ENCODE measurements around the gene RNF43. TPM values are rescaled to one million over a fixed set of nuclear protein-coding genes. Genes with fewer than 3 reads are reported as not detected.
"Not testable (repeated sequence)": the region's sequence is repeated elsewhere in the genome, so short reads cannot be mapped to it uniquely, and the experiment has no call there.

RNF43 gene
- total RNA-seq, 4 donors from 2014 or later, result 46.9 to 104 (median 85.4) TPM

DNA sequence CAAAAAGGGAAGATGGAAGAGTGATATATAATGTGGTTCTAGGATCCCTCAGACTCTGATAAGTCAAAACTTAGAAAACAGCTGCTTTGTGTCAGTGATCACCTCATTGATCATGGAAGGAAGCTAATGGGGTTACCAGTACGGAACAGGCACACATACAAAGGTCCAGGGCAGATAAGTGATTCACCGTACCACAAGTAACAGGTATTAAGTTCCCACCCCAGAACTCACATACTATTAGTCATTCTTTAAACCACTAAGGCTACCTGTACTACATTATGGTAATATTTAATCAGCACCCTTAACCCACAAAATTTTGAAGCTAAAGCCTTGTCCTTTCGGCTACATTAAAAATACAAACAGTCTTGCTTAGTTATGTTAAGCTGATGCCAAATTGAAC, 17.4 kb downstream of the RNF43 start:
- TF ChIP-seq, protein P1, sequence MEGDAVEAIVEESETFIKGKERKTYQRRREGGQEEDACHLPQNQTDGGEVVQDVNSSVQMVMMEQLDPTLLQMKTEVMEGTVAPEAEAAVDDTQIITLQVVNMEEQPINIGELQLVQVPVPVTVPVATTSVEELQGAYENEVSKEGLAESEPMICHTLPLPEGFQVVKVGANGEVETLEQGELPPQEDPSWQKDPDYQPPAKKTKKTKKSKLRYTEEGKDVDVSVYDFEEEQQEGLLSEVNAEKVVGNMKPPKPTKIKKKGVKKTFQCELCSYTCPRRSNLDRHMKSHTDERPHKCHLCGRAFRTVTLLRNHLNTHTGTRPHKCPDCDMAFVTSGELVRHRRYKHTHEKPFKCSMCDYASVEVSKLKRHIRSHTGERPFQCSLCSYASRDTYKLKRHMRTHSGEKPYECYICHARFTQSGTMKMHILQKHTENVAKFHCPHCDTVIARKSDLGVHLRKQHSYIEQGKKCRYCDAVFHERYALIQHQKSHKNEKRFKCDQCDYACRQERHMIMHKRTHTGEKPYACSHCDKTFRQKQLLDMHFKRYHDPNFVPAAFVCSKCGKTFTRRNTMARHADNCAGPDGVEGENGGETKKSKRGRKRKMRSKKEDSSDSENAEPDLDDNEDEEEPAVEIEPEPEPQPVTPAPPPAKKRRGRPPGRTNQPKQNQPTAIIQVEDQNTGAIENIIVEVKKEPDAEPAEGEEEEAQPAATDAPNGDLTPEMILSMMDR (IDR thresholded peaks at IDR 0.05), result no peak
- peak overlapping the region in 2 of 4 donors; percentile 19 to 60 for H3K27ac ChIP-seq
- H3K9me3 ChIP-seq, result no peaks in the 10 kb centered on the region
- peaks cover 0 to 20% (median 0%) of the 10 kb centered on the region in 4 donors for H3K4me1 ChIP-seq
- DNase-seq, result no peak
- no peaks in the 10 kb centered on the region for H3K27me3 ChIP-seq
- no peak overlapping the region for H3K4me3 ChIP-seq
- no peaks in the 10 kb centered on the region for H3K36me3 ChIP-seq

DNA sequence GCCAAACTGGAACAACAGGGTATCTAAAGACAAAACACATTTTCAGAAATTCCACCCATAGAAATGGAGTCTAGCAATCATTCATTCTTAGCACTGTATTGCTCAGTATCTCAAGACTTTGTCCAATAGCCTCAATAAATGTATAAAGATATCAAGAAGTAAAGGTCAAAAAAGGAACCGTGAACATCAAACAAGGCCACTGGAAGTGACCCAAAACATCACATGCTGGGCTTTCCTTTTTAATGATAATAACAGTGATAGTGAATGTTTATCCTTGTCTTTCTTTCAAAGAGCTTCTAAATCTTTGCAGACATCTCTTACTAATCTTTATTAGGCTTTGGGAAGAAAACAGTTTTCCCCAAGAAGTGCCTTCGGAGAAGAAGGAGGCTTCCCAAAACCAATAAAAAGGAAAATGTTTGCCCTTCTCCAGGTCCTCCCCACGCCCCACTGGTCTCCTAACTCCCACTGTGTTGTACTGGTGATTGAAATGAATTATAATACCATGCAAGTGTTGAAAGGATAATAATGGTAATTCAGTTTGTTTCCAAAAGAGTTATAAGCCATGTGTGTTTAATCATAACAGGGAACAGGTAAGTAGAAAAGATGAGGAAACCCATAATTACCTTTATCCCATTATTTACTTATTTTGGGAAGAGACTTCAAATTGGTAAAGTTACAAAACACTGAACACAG, 18.6 kb downstream of the RNF43 start:
- TF ChIP-seq, protein P1 (IDR thresholded peaks at IDR 0.05), result no peak
- no peak for TF ChIP-seq POLR2A (IDR thresholded peaks at IDR 0.05)

DNA sequence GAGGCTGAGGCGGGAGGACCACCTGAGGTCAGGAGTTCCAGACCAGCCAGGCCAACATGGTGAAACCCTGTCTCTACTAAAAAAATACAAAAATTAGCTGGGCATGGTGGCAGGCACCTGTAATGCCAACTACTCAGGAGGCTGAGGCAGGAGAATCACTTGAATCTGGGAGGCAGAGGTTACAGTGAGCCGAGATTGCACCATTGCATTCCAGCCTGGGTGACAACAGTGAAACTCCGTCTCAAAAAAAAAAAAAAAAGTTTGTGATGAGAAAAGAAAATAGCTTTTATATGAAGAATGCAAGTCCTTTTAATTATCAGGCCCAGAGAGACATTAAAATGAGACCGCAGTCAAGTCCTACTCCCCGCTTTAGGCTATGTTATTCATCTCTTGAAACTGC, 19.9 kb downstream of the RNF43 start:
- H3K4me1 ChIP-seq, result peaks cover 0 to 31% (median 0%) of the 10 kb centered on the region in 4 donors
- H3K4me3 ChIP-seq, H3K27me3 ChIP-seq, DNase-seq, H3K36me3 ChIP-seq, H3K27ac ChIP-seq, H3K9me3 ChIP-seq: not testable (repeated sequence)

More for the DNA sequence above, 18.6 kb downstream of the RNF43 start:
- no peaks in the 10 kb centered on the region for H3K27me3 ChIP-seq
- DNase-seq, result no peak
- no peaks in the 10 kb centered on the region for H3K9me3 ChIP-seq
- no peak overlapping the region for H3K4me3 ChIP-seq
- H3K27ac ChIP-seq, result peak overlapping the region in 2 of 4 donors; percentile 3 to 30
- H3K4me1 ChIP-seq, result peaks cover 0 to 29% (median 0%) of the 10 kb centered on the region in 4 donors
- no peaks in the 10 kb centered on the region for H3K36me3 ChIP-seq

DNA sequence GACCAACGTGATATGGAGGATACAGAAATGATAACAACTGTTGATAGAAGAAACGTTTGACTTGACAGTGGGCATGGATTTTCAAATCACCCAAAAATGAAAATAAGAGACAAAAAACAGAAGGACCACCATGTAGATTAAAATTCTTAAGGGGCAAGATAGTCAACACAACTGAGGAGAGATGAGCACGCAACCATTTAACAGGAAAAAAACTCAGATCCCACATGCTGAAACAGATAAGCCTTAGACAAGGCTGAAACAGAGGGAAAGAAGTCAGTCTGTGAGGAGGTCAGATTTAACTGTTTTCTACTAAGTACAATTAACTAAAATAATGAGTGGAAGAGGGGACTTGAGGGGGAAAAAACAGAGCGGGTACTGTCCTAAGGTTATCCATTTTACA, 21.2 kb downstream of the RNF43 start:
- no peak for DNase-seq
- Histone ChIP-seq H3K9me3 (no peaks in the 10 kb centered on the region), H3K4me3 (no peak overlapping the region), H3K4me1 (peaks cover 0 to 40% (median 0%) of the 10 kb centered on the region in 4 donors), H3K36me3 (no peaks in the 10 kb centered on the region), H3K27ac (no peak overlapping the region), H3K27me3 (no peaks in the 10 kb centered on the region)
- TF ChIP-seq POLR2A (IDR thresholded peaks at IDR 0.05), result no peak
- TF ChIP-seq, protein P1 (IDR thresholded peaks at IDR 0.05), result no peak

DNA sequence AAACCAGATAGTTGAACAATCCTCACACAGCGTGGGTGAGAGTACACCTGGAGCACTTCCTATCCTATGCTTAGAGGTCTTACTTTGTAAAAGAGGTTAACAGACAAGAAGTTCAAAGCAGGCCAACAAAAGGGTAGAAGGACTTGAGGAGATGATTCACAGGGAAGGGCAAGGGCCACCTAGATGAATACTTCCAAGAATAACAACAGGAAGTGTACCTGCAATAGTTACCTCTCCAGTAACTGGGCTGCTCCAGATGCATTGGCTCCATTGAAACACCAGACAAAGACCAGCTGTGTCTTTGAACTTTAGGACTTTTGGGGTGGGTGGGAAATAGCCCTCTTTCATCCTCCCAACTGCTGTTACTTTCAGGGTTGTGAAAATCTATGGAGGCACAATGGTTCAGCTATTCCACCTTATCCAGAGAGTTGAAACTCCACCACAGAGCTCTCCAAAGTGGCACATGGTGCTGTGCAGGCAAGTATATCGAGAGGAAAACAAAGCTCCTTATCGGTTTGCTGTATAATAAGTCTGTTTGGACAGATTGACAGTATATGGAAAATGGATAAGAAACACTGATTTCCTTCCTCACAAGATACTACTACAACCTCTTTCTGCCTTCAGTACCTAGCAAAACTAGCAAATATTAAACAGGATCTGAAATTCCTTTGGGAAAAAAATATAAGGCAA, 22.7 kb downstream of the RNF43 start:
- no peak overlapping the region for H3K4me3 ChIP-seq
- peak overlapping the region in 2 of 4 donors; percentile 60 to 78 for H3K27ac ChIP-seq
- DNase-seq, result peak in 1 of 3 donors; percentile 69

More for the DNA sequence above, 22.7 kb downstream of the RNF43 start:
- Histone ChIP-seq H3K9me3 (no peaks in the 10 kb centered on the region), H3K36me3 (no peaks in the 10 kb centered on the region), H3K4me1 (peaks cover 0 to 49% (median 0%) of the 10 kb centered on the region in 4 donors), H3K27me3 (no peaks in the 10 kb centered on the region)
- TF ChIP-seq, protein P1 (IDR thresholded peaks at IDR 0.05), result no peak
- TF ChIP-seq POLR2A (IDR thresholded peaks at IDR 0.05), result no peak
